Ovary (tissue), 3 donors: ENCODE measurements around the gene AHR.
"Not testable (repeated sequence)": the region's sequence is repeated elsewhere in the genome, so short reads cannot be mapped to it uniquely, and the experiment has no call there.

Source experiments
- POLR2A ChIP-seq: fragments of 450-650 bp; IDR thresholded peaks from one replicate; pipeline ENCODE4 v1.6.1; 2017; ENCODE audit warnings: antibody characterized with exemption, mild to moderate bottlenecking, moderate library complexity
- TF ChIP-seq, protein P1 (sequence below), 3 donors: fragments of 450-650 bp in 2 of 3; fragments of 200-600 bp in 1 of 3; IDR thresholded peaks; one replicate each; pipeline versions ENCODE4 v1.5.1 to v1.8.0; 2016 to 2022; ENCODE audit warnings: antibody characterized with exemption in 3 of 3, mild to moderate bottlenecking in 1 of 3
- donor health status: DM: no; HTN: no; CAD: no.

DNA sequence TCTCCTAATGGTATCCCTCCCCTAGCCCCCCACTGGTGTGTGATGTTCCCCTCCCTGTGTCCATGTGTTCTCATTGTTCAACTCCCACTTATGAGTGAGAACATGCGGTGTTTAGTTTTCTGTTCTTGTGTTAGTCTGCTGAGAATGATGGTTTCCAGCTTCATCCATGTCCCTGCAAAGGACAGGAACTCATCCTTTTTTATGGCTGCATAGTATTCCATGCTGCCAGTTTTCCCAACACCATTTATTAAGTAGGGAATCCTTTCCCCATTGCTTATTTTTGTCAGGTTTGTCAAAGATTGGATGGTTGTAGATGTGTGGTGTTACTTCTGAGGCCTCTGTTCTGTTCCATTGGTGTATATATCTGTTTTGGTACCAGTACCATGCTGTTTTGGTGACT, 50.5 kb downstream of the AHR start:
- TF ChIP-seq, protein P1, sequence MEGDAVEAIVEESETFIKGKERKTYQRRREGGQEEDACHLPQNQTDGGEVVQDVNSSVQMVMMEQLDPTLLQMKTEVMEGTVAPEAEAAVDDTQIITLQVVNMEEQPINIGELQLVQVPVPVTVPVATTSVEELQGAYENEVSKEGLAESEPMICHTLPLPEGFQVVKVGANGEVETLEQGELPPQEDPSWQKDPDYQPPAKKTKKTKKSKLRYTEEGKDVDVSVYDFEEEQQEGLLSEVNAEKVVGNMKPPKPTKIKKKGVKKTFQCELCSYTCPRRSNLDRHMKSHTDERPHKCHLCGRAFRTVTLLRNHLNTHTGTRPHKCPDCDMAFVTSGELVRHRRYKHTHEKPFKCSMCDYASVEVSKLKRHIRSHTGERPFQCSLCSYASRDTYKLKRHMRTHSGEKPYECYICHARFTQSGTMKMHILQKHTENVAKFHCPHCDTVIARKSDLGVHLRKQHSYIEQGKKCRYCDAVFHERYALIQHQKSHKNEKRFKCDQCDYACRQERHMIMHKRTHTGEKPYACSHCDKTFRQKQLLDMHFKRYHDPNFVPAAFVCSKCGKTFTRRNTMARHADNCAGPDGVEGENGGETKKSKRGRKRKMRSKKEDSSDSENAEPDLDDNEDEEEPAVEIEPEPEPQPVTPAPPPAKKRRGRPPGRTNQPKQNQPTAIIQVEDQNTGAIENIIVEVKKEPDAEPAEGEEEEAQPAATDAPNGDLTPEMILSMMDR (IDR thresholded peaks at IDR 0.05) = not testable (repeated sequence)
- not testable (repeated sequence) for TF ChIP-seq POLR2A
